SU-DHL-6 (cell line): ENCODE measurements around the gene ANKRD55.

Experiments used
- CTCF ChIP-seq: fragments of 200-600 bp; sonication (generic); IDR thresholded peaks from one replicate; pipeline ENCODE4 v1.5.1; 2017; ENCODE audit warnings: antibody characterized with exemption, mild to moderate bottlenecking, low read length, moderate library complexity; ENCODE audit not compliant: insufficient read depth, poor library complexity, severe bottlenecking
- EZH2phosphoT487 ChIP-seq: fragments of 200-600 bp; sonication (generic), shearing (Covaris generic); conservative IDR thresholded peaks from 2 replicates; pipeline ENCODE4 v1.6.1; 2018; ENCODE audit warnings: mild to moderate bottlenecking, antibody characterized with exemption, low read length, moderate library complexity, mixed read lengths

- TF ChIP-seq CTCF = no peak
- no peak for TF ChIP-seq EZH2phosphoT487
Measured at GRCh38 chr5:56101180-56101579, 131.9 kb downstream of the ANKRD55 start.
